Stimulated activated CD4-positive, alpha-beta T cell treated with anti-CD3 and anti-CD28 coated beads, TNF-alpha, amount 100 ng/mL, for 24 hours (primary cell): Measurements from ENCODE around the gene TFDP1.

ENCODE experiments used
- DNase-seq, 3 experiments: peaks; one replicate each; pipeline ENCODE4 v3.0.0-alpha.2; 2020; ENCODE audit warnings: low read depth in 3 of 3

Gene TFDP1

DNA sequence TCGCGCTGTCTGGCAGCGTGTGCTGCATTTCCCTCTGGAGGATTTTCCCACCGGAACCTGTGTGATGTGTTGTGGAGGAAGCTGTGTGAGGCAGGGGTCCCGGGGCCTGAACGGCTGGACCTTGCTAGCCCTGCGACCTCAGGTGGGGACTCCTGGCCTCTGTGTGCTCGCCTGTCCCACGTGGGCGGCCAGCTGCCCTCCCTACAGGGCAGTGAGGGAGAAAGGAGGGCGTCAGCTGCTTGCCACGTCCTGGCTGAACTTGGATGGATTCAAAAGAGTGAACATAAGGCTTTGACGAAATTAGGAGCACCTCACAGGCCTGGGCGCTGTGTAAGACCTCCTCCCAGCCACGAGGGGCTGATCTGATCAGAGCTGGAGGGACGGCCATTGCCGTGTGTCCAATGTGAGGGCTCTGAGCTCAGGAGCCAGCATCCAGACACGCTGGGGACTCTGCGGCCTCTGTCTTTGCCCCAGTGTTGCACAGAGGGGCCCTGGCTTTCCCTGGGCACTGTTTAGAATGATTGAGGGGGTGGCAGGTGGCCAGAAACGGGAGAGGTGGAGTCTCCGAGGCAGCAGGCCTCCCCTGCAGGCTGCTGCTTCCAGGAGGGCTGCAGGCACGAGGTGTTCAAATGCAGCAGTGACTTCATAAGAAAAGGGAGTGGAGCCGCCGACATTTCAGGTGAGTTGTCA is 13.0 kb downstream of the TFDP1 start:
- no peak for DNase-seq

DNA sequence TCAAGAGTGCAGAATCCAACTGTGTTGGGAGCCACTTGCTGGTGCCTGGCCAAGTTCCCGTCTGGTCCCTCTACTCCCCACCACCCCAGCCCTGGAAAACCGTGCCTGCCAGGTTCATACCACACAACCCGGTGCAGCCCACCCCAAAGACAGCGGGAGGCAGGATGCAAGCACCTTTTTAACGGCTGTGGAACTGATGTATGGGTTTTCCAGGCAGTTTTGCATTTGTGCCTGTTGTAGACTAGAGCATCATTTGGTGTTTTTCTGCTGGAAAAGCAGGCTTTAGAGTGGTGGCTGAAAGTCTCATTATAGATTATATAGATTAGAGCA is 13.5 kb downstream of the TFDP1 start:
- DNase-seq = no peak

DNA sequence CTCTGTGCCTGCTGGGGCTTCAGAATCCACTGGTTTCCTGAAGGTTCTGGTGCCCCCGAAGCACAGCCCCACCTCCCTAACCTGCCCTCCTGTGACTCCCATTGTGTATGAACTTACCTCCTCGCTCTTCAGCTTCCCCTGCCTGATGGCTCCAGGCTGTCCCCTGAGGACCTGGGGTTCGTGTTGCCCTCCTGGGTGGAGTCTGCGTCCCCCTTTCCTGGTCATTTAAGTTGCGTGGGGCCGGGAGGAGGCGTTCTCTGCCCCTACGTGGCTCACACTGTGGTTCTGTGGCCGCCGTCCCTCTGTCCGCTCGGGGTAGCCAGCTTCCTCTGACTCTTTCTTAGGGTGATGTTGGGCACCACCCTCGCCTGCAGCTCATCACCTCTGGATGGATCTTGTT is 13.9 kb downstream of the TFDP1 start:
- DNase-seq = no peak

DNA sequence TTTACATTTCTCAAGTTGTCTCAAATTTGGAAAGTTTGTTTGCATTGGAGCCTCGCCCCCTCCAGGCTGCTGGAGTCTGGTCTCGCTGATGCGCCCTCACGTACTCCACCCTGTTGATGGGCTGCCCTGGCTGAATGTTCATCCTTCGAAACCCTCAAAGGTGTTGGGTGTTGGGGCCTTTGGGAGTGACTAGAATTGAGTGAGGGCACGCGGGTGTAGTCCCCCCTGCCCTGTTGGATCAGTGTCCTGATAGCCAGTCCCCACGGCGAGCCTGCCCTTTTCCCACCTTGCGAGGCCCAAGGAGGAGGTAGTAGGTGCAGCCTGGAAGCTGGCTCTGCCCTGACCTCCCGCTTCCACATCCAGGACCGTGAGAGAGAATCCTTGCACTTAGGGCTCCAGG is 14.8 kb downstream of the TFDP1 start:
- DNase-seq = no peak

DNA sequence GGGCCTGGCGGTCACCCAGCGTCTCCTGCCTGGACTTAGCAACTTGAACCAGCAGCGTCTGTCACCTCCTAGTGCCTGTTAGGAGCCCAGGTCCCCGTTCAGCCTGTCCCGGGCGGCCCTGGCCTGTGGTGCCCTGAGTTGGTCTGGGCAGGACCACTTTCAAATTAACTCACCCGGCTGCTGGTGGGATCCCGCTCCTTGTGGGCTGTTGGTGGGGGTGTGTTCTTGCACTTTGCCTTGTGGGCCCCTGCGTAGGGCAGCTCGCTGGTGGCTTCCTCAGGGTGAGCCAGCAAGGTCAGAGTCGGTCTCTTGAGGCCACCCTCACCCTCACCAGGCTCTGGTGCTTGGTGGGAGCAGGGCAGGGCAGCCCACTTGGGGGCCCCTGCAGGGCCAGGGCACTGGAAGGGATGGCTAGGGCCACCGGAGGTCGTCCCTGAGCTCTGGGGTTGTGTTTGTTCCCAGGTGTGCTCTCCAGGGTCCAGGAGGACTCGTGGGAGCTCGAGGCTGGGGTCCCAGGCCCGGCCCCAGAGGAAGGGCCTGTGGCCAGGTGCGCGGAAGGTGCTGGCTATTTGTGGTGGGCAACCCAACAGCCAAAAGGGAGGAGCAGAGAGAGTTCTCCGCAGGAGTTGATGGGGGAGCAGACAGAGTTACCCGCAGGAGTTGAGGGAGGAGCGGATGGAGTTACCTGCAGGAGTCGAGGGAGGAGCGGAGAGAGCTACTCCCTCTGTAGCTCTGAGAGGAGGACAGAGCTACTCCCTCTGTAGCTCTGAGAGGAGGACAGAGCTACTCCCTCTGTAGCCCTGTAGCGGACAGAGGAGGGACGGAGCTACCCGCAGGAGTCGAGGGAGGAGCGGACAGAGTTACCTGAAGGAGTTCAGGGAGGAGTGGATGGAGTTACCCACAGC is 16.9 kb downstream of the TFDP1 start:
- no peak for DNase-seq

DNA sequence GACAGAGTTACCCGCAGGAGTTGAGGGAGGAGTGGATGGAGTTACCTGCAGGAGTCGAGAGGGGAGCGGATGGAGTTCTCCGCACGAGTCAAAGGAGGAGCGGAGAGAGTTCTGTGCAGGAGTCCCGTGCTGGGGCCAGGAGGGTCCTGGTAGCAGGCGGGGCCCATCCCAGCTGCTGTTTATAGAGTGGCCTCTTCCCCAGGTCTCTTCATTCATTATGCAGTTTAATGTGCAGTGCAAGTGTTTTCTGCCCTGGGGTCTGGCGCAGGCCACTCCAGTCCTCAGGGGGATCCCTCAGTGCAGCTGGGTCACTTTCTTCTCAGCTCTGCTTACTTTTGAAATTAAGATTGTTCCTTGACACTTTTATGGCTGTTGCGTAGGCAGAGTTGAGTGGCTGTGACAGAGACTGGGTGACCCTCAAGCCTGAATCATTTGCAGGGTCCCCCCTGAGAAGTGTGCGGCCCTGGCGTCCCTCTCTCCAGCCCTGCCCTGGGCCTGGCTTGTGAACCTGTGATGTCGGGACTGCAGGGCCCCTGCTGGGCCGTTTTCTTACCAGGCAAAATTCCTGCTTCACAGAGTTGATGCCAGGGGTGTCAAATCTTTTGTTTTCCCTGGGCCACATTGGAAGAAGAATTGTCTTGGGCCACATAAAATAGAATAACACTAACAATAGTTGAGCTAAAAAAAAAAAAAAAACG is 17.9 kb downstream of the TFDP1 start:
- no peak for DNase-seq

DNA sequence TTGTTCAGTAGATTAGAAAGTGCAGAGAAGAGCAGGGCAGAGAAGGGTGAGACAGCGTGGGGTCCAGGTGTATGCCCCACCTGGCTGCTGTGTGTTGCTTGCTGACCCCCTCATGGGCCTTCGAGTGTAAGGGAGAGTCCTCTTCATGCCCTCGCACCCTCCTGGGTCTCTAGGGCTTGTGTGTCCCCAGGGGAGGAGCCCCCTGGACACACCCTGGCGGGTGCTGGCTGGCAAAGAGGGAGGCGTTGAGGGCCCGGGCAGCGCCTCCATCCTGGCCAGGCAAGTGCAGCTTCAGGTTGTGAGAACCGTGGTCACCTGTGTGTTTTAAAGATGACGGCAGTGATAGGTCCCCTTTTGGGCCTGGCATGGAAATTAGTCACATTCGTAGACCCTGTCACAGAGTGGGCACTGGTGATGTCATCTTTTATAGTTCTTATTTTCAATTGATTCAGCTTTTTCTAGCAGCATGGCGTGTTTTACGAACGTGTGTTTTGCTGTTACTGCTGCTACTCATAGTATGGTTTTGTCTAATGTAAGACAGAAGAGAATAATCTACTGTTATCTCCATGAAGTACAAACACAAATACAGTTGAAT is 18.7 kb downstream of the TFDP1 start:
- no peak for DNase-seq

- DNase-seq = no peak
Measured at GRCh38 chr13:113604186-113604585, 19.6 kb downstream of the TFDP1 start.

GRCh38 chr13:113605461-113605860 is 20.9 kb downstream of the TFDP1 start:
- no peak for DNase-seq

DNA sequence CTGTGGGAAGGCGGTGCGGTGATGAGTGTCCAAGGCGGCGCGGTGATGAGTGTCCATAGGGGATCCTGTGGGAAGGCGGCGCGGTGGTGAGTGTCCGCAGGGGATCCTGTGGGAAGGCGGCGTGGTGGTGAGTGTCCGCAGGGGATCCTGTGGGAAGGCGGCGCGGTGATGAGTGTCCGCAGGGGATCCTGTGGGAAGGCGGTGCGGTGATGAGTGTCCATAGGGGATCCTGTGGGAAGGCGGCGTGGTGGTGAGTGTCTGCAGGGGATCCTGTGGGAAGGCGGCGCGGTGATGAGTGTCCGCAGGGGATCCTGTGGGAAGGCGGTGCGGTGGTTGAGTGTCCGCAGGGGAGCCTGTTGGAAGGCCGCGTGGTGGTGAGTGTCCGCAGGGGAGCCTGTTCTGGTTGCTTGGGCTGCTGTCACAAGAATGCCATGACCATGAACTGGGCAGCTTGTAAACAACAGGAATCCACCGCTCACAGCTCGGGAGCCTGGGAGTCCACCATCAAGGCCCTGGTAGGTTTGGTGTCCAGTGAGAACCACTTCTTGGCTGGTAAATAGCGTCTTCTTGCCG is 21.4 kb downstream of the TFDP1 start:
- no peak for DNase-seq

- no peak for DNase-seq
Measured at GRCh38 chr13:113607056-113607888, 22.7 kb downstream of the TFDP1 start.

DNA sequence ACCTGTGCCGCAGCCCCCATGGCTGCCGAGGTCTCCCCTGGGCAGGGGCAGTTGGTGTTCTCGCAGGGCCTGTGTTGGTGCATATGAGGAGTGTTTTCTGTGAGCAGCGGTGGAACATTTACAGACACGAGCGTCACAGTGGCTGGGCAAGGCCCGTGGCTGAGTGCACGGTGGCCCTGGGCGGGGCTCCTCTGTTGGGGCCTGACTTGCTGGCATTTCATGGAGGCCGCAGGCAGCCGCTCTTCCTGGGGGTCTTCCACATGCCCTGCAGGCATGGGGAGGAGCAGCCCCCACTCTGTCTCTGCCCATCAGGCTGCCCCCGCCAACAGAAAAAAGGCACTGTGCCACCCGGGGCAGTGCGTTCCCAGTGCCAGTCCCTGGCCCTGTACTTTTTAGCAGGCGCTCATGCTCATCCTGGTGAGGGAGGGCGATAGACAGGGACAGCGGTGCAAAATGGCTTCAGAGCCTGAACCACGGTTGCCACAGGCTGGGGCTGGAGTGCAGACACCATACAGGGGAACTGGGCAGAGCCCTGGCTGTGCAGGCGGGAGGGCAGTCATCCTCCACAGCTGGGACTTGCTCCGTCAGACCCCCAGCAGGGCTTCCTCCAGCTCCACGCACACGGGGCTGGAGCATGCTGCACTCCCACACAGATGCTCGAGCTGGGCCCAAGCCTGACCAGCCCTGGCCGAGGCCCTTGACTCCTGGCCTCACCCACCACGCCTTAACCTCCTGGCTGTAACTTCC is 23.5 kb downstream of the TFDP1 start:
- no peak for DNase-seq

DNA sequence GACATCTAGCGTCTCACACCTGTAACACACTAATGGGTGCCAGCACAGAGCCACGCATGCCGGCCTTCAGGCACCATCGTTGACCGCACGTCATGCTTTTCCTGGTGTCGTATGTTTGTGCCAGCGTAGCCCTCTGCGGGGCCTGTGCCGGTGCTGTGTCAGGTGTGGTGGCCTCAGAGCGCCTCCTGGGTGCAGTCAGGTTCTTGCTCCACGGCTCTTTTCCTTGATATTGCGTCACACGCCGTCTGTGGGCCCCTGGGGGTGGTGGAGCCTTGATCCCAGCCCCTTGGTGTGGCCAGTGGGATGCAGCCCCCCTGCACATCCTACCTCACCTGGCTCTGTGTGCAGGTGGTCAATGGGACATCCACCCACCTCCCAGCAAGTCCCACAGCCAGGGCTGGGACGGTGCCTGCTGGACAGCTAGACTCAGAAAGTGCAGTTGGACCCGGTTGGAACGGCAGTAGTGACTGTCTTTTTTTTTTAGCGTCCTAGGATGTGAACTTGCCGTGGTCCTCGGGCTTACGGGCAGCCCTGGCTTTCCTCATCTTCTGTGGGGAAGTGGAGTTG is 24.5 kb downstream of the TFDP1 start:
- DNase-seq = no peak

DNA sequence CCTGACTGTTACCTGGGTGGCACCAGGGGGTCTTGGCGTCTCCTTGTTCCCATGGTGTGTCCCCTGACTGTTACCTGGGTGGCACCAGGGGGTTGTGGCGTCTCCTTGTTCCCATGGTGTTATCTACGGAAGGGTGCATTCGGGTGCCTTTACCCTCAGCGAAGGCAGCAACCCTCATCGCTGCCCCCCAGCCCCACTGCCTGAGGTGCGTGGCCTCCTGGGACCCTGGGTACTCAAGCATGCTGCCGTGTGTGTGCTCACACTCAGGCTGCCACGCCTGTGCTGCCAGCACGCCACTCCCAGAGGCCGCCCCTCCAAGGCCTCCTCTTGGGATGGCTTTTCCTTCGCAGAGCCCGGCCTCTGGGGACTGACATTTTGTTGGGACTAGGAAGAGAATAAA is 25.1 kb downstream of the TFDP1 start:
- DNase-seq = no peak

DNA sequence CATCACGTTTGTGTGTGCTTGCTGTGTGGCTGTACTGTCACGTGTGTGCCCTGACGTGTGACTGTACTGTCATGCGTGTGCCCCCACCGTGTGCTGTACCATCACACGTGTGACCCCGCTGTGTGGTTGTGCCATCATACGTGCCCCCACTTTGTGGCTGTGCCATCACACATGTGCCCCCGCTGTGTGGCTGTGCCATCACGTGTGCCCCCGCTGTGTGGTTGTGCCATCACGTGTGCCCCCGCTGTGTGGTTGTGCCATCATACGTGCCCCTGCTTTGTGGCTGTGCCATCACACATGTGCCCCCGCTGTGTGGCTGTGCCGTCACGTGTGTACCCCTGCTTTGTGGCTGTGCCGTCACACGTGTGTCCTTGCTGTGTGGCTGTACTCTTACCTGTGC is 25.7 kb downstream of the TFDP1 start:
- DNase-seq = no peak

- DNase-seq = no peak
Measured at GRCh38 chr13:113611996-113612395, 27.4 kb downstream of the TFDP1 start.

- DNase-seq = no peak
Measured at GRCh38 chr13:113612607-113613006, 28.1 kb downstream of the TFDP1 start.

GRCh38 chr13:113613789-113614379 is 29.3 kb downstream of the TFDP1 start:
- DNase-seq = no peak

DNA sequence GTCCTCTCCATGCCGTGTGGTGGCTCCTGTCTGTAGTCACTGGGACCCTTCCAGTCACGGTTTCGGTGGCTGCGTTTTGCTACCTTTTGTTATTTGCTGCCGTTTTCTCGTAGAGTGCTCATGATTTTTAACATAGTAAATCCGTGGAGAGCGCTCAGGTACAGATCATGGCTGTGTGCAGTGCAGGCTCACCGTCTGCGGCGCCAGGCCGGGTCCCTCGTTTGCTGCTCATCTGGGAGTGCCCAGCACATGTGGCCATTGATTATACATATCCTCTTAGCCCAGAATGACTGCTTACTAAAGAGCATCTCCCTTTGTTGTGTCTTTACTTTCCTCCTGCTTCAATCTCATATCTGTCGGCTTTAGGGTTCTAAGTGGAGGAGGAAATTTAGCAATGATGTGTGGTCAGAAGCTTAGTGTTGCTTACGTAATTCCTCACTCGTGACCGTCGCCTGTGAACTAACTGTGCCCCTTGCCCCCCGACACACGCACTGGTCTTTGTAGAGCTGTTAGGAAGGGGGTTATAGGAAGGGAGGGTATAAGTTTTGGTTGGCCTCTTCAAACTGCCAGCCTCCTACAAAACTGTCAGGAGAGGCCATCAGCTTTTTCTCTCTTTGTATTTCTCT is 31.8 kb downstream of the TFDP1 start:
- DNase-seq = no peak
